Islet of Langerhans (tissue), 1 donor: ENCODE measurements around the gene NUTM1.
"Not testable (repeated sequence)": the region's sequence is repeated elsewhere in the genome, so short reads cannot be mapped to it uniquely, and the experiment has no call there.

ENCODE experiments used
- FAIRE-seq: peaks from one replicate; lab custom pipeline; 2011; peaks lifted over from hg19 to GRCh38; lab: Jason Lieb, UNC

The NUTM1 gene

GRCh38 chr15:34365836-34366235, 22.7 kb downstream of the NUTM1 start:
- no peak for FAIRE-seq

DNA sequence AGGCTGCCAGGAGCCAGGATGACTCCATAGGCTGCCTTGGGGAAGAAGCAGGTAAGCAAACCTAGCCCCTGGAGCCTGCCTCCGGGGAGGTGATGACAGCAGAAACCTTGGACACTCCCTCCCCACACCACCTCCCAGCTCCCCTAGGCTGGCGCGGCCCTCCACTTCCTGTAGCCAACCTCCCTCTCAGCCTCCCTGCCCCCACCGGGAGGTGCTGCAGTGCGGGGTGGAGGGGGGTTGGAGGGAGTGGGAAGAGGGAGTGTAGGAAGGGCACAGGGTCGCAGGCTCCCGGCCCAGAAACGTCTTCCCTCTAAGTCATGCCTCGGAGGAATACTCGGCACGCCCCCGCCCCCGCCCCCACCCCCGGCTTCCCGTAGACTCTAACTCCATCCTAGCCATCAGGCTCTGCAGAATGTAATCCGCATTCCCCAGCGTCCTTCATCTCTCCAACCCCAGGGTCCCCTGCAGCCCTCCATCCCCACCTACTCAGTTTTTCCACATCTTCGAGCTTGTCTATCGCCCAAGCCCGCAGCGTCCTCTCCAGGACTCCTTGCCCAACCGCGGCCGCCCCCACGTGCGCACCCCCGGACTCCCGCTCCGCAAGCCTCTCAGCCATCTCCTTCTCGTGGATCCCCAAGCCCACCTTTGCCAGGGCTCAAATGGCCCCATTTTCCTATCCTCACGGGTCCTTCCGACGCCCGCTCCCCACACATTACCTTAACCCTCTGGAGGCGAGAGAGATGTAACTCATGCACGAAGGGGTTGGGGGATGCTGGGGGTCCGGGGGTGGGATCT, 23.4 kb downstream of the NUTM1 start:
- FAIRE-seq: no peak

DNA sequence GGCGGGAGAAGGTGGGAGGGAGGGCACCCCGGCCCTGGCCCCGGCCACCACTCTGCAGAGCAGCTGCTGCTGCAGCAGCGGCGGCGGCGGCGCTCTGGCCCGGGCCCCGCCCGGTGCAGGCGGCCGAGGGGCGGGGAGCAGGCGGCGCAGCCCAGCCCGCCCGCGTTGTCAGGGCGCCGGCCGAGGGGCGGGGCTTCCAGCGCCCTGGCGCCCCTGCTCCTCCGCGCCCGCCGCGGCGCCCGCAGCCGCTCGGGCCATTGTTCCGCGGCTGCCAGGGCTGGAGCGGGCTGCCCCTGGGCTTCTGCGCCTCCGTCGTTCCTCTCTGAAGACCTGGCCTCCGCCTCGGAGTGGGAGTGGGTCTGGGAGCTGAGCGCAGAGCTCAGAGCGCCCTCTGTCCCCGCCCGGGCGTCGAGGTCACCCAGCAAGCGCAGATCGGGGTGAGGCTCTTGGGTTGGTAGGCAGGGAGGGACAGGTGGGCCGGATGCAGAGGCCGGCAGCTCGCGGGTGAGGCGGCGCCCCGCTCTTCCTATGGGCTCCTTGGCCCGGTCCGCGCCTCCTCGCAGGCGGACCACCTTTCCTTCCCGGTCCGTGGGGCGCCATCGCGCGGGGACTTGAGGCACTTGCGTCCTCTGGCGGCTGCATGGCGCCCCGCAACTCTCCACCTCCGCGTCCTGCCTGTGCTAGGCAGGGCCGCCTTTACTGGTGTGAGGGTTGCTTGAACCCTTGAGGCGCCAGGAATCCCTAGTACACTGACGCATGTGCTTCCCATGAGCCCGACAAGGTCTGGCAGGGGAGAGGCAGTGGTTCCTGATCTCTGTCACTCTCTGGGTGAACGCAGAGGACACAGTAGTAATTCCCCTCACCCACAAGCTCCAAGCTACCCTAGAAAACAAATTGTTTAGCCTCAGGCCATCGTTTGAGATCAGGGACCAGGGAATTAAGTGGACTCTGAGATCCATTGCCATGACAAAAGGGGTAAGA, 24.3 kb downstream of the NUTM1 start, which contains the start of gene LPCAT4:
TSS of gene LPCAT4 (minus strand) at position 96 of the 981 bp plus-strand sequence. CDS start 96 bp downstream, outside the sequence.
- FAIRE-seq: no peak

- no peak for FAIRE-seq
Observed at GRCh38 chr15:34370129-34370528, 27.0 kb downstream of the NUTM1 start.

- no peak for FAIRE-seq
Observed at GRCh38 chr15:34370643-34371042, 27.5 kb downstream of the NUTM1 start.

DNA sequence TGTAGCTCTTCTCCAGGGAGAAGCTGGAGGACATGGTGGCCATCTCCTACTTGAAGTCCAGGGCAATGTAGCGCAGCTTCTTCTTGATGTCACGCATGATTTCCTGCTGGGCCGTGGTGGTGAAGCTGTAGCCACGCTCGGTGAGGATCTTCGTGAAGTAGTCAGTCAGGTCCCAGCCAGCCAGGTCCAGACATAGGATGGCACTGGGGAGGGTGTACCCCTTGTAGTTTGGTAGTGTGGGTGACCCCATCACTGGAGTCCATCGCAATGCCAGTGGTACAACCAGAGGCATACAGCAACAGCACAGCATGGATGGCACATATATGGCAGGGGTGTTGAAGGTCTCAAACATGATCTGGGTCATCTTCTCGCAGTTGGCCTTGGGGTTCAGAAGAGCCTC, 30.8 kb downstream of the NUTM1 start:
- FAIRE-seq: no peak

DNA sequence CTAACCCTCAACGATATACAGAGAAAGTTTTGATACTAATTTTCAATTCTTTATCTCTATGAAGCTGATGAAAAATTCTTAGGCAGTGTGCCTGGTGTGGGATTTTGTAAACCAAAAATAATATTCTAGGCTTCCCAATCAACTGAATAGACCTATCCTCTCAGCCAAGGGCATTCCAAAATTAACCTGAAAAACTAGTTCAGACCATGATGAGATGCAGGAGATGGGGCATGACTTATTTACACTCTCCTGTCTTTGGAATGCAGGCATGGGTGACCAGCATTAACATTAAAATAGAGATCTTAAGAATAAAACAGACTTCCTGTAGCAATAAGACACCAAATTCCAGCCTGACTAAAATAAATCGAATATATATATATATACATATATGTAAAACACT, 31.7 kb downstream of the NUTM1 start:
- no peak for FAIRE-seq

DNA sequence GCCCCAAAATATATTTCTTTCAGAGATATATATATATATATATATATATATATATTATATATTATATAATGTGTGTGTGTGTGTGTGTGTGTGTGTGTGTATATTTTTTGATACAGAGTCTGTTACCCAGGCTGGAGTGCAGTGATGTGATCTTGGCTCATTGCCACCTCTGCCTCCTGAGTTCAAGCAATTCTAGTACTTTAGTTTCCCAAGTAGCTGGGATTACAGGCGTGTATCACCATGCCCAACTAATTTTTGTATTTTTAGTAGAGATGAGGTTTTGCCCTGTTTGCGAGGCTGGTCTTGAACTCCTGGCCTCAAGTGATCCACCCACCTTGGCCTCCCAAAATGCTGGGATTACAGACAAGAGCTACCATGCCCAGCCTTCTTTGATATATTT, 32.4 kb downstream of the NUTM1 start:
- FAIRE-seq: not testable (repeated sequence)

GRCh38 chr15:34376856-34377255, 33.7 kb downstream of the NUTM1 start:
- no peak for FAIRE-seq

DNA sequence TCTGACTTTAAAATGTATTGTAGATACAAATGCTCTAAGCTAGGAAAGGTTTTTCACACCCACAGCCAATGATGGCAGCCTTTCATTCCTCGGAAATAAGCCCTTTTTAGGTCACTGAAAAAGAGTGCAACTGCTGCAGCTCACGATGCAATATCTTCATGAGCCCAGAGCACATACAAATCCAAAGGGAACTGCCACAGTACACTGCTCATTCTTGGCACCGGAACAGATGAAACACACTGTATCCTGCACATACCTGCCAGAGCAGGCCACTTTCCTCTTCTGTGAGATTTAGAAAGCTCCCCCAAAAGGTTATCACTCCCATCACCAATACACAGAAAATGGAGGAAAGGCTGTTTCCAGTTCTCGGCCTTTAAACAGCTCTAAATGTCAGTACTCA, 37.4 kb downstream of the NUTM1 start:
- not testable (repeated sequence) for FAIRE-seq

DNA sequence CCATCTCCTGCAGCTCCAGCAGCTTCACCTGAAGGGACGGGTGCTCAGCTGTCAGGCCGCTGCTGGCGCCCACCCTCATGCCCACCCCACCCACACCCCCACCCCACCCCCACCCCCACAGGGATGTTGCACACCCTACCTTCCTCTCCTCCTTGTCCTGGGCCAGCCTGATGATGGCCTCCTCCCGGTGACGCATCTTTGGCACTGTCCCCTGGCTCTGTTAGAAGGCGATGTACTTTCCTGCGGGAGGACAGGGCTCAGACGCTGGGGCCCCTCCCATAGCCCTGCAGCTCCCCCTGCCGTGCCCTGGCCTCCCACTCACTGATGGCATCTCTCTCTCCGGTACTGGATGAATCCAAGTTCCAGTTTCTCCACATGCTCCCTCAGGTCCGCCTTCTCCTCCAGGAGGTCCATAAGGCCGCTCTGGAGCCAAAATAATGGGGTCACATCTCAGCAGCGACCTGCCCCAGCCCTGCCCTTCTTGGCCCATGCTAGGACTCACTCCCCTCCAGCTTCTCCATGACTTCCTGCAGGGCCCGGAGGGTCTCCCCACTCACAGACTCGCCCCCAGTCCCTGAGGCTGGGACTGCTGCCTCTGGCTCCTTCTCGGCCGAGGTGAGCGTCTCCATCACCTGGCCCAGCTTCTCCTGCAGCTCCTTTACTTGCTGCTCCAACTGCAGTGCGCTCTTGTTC, 38.9 kb downstream of the NUTM1 start:
- FAIRE-seq: not testable (repeated sequence)

DNA sequence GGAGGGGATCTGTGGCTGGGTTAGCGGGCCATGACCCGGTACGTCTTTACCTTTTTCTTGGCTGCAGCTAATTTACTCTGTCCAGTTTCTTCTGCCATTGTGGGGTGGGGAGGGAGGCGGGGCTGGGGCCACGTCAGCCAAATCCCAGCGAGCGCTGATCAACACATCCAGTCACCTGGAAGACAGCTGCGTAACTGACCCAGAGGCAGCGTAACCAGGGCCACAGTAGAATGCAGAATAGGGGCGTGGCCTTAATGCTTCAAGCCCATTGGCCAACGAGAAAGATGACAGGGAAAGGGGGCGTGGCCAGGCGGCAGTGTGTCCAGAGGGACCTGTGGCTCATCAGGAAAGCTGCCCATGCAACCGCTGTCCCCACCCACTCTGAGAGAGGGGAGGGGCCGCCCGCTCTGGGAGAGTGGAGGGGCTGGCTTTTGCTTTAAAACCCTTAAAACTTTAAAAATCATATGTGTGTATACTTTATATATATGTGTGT, 46.5 kb downstream of the NUTM1 start:
- not testable (repeated sequence) for FAIRE-seq

DNA sequence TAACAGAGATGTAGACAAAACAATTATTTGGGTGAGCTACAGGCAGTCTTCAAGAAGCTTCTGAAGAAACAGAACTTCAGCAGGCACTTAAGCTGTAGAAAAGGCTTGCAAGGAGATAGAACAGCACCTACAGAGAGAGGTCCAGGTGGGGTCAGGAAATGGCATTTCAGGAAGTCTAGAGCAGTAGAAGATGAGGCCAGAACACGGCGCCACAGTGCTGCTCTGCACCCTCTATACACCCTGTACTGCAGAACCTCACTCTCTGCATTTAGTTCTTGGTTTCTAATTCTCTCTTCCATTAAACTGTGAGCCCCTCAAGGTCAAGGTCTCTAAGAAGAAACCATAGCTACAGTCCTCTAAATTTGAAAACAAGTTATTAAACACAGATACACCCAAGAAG, 49.9 kb downstream of the NUTM1 start:
- FAIRE-seq: not testable (repeated sequence)

GRCh38 chr15:34397637-34398259, 54.6 kb downstream of the NUTM1 start:
- not testable (repeated sequence) for FAIRE-seq

GRCh38 chr15:34403160-34403598, 60.1 kb downstream of the NUTM1 start:
- FAIRE-seq: not testable (repeated sequence)

DNA sequence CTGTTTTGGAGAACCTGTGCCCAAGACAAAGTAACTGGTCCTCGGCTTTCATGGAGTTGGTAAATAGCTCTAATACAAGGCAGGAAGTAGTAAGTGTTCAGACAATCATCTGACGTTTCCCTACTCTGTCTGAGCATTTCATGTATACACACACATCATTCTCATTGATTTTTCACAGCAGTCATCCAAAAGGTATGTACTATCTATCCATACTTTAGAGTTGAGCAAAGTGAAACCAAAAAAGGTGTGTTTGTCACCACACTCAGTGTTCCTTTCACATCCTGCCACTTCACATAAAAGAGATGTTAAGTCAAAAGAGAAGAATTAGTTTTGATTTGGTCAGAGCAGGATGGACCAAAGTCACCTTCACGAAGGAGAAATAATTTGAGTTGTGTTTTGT, 60.8 kb downstream of the NUTM1 start:
- FAIRE-seq: not testable (repeated sequence)
